HG03135 (cell line): ENCODE data around the gene AKAP17A.

Experiments
- ATAC-seq: cut with Tn5 transposase; IDR thresholded peaks from one replicate; pipeline ENCODE4 v1.9.1; 2021; ENCODE audit warnings: mild to moderate bottlenecking, moderate library complexity; ENCODE audit not compliant: unreplicated experiment

Gene AKAP17A

GRCh38 chrX:1581132-1581531 lies 10.3 kb upstream of the AKAP17A start:
- ATAC-seq: no peak

- no peak for ATAC-seq
Observed at GRCh38 chrX:1582686-1583437, 8.5 kb upstream of the AKAP17A start.

GRCh38 chrX:1584237-1585011 lies 7.0 kb upstream of the AKAP17A start:
- no peak for ATAC-seq

- no peak for ATAC-seq
Observed at GRCh38 chrX:1587161-1587560, 4.2 kb upstream of the AKAP17A start.

DNA sequence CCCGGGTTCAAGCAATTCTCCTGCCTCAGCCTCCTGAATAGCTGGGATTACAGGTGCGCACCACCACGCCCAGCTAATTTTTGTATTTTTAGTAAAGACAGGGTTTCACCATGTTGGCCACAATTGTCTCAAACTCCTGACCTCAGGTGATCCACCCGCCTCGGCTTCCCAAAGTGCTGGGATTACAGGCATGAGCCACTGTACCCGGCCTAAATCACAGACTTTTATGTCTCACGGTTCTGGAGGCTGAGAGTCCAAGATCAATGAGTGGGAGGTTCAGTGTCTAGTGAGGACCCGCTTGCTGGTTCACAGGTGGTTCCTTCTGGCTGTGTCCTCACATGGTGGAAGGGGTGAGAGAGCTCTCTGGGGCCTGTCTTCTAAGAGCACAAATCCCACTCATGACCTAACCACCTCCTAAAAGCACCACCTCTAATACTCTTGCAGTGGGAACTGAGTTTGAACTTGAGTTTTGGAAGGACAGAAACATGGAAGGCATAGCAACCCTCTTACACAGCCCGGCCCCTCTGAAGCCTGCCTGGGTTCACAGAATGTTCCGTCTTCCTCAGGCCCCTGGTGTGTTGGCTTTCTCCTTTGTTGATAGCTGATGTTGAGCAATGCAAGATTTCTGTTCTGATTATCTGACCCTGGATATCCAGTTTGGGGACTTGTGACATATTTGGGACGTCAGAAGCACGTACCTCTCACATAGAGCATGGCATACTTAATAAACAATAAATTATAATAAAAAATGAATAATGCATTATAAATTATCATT lies 1.9 kb upstream of the AKAP17A start:
- no peak for ATAC-seq

GRCh38 chrX:1591863-1592469 lies 562 bp downstream of the AKAP17A start:
- ATAC-seq: peak; percentile 4

DNA sequence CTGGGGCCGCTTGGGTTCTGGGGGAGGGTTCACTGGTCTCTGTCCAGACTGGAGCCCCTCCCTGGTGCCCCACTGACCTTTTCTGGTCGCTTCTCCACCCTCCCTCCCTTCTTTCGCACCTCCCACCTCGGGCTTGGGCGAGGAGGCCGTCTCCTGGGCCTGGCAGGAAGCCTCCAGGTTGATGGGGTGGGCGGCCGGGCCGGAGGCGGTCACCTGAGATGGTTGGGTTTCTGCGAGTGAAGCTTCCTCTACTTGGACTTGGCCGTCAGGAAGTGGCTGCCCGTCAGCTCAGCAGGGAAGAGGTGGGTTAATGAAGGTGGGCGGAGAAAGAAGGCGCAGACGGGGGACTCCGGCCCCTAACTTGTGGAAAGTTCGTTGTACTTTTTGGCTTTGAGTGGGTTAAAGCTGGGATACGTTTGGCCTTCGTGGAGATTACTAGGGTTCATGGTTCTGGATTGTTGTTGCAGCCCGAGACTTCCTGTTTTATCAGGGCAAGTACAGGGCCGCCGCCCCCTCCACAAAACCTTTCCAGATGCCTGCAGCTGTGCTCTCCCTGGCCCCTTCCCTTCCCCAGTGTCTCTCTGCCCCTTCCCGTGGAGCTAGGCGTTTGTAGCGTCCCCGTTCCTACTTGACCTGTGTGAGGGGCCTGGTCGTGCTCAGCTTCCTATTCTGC lies 1.2 kb downstream of the AKAP17A start:
- ATAC-seq: peak; percentile 40

- no peak for ATAC-seq
Observed at GRCh38 chrX:1593286-1594271, 2.2 kb downstream of the AKAP17A start.

DNA sequence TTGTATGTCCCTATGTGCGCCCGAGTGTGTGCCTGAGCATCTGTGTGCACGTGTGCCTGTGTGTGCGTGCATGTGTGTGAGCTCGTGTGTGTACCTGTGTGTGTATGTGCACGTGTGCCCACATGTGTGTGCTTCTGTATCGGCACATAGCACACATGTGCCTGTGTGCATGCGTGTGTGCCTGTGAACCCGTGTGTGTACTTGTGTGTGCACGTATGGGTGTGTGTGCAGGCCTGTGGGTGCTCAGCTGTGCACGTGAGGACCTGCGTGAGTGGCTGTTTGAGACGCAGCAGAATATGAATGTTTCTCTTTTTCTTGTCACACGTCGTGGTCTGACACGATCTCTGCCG lies 4.3 kb downstream of the AKAP17A start:
- no peak for ATAC-seq

- ATAC-seq: no peak
Observed at GRCh38 chrX:1596676-1597344, 5.4 kb downstream of the AKAP17A start.

DNA sequence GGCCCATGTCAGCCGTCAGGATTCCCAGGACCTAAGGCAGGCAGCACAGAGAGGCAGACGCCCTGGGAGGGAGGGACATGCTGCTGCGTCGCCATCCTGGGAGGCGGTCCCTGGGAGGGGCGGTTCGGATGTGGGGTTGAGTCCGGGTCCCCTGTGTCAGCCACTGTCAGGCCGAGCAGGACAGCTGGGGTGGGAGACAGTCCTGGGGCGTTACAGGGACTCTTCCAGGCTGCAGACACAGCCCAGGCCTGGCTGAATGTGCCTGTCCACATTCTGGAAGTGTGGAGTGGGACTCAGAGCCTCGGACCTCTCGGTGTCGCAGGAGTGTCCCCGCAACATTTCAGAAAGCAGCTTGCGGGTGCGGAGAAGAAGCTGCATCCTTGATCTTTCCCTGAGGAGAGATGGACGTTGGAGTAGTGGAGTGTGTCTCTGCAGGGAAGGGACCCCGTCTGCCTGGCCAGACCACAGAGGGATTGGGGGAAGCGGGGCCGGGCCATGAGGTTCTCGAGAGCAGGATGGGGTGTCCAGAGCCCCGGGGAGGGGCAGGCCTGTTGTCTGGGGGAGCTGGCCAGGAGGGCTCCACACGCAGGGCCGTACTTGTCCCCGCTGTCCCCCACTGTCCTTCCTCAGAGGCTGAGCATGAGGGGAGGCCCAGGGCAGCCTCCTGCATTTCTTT lies 6.1 kb downstream of the AKAP17A start:
- no peak for ATAC-seq

DNA sequence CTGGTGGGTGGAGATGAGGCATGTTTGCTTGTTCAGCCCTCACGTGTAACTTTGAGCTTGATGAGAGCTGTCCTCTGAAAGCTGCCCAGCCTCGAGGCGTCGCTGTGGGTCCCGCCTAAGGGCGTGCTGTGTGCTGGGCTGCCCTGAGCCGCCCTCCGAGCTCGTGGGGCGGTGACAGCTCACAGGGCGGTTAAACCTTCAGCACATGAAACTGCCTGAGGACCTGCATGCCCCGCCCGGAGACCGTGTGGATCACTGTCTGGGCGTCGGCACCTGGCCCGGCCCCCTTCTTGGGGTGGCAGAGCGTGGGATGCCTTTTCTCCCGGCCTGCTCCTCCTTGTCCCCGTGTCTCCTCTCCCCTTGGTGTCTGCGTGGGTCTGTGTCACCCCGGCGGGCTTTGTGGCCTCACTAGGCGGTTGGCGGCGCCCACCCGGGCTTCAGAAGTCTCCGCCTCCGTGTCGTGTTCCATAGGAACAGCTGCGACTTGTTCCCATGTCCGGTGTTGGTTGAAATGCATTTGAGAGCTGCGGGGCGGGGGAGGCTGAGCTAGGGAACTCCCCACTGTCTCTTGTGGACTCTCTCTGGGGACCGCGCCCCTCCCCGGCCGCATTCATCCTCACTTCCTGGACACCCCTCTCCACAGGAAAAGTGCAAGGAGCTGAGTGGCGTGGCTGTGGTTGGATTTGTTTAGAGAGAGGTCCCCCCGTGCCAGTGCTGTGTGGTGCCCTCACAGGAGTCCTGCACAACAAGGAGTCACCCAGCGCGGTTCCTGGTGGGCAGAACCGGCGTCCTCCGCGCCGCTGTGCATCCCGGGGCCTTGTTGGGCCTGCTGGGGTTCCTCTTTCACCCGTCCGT lies 6.8 kb downstream of the AKAP17A start:
- no peak for ATAC-seq

- ATAC-seq: no peak
Observed at GRCh38 chrX:1598876-1599790, 7.7 kb downstream of the AKAP17A start.

GRCh38 chrX:1599791-1600405 lies 8.5 kb downstream of the AKAP17A start:
- ATAC-seq: no peak

DNA sequence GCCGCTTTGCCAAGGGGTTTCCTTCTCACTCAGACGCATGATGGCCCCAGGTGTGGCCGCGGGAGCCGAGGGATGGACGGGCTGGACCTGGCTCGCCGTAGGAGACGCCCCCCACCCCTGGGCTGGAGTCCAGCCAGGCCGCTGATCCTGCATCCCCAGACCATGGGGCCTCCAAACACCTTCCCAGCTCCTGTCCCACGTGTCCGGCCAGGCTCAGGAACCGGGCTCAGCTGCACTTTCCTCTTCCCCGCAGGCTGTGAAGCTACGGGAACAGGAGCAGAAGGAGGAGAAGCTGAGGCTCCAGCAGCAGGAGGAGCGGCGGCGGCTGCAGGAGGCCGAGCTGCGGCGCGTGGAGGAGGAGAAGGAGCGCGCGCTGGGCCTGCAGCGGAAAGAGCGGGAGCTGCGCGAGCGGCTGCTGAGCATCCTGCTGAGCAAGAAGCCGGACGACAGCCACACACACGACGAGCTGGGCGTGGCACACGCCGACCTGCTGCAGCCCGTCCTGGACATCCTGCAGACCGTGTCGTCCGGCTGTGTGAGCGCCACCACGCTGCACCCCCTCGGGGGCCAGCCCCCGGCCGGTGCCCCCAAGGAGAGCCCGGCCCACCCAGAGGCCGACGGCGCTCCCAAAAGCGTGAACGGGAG lies 9.1 kb downstream of the AKAP17A start:
- ATAC-seq: no peak
